Activated CD4-positive, alpha-beta memory T cell treated with anti-CD3 and anti-CD28 coated beads for 36 hours (primary cell): ENCODE measurements around the gene RNF145. TPM values are rescaled to one million over a fixed set of nuclear protein-coding genes. Genes with fewer than 3 reads are reported as not detected.
"Not testable (repeated sequence)": the region's sequence is repeated elsewhere in the genome, so short reads cannot be mapped to it uniquely, and the experiment has no call there.

Experiments
- CTCF ChIA-PET: fragments of 350-600 bp; sonication (Branson Sonifier 250); formaldehyde crosslinking; loops from one replicate; lab custom pipeline; 2021; ENCODE audit warnings: antibody characterized with exemption, inconsistent platforms; lab: Charles Lee
- POLR2A ChIA-PET: fragments of 350-600 bp; sonication (Branson Sonifier 250); formaldehyde crosslinking; loops from one replicate; lab custom pipeline; 2021; ENCODE audit warnings: antibody characterized with exemption; lab: Charles Lee
- DNase-seq: peaks from one replicate; pipeline ENCODE4 v3.0.0-alpha.2; 2020
- H3K27ac Mint-ChIP-seq: one replicate; pipeline ENCODE4 v1.8.0; 2021; ENCODE audit warnings: mixed read lengths
- H3K27me3 Mint-ChIP-seq: one replicate; pipeline ENCODE4 v1.8.0; 2021; ENCODE audit warnings: mixed read lengths
- H3K36me3 Mint-ChIP-seq: one replicate; pipeline ENCODE4 v1.8.0; 2021; ENCODE audit warnings: mixed read lengths
- H3K4me1 Mint-ChIP-seq: one replicate; pipeline ENCODE4 v1.8.0; 2021; ENCODE audit warnings: low read depth, mixed read lengths
- H3K4me3 Mint-ChIP-seq: one replicate; pipeline ENCODE4 v1.8.0; 2021; ENCODE audit warnings: mild to moderate bottlenecking, mixed read lengths
- H3K9me3 Mint-ChIP-seq: one replicate; pipeline ENCODE4 v1.8.0; 2021; ENCODE audit warnings: mixed read lengths
- intact Hi-C: fragments of 100-400 bp; cut with micrococcal nuclease; formaldehyde crosslinking; loops from one replicate; pipeline ENCODE4 v1.15.1; 2023
- total RNA-seq, 2 experiments: library from RNA; stranded (reverse); gene quantifications; one replicate each; pipeline ENCODE4 v1.2.3, GENCODE V29; 2021

The RNF145 gene
- total RNA-seq, 2 experiments from 2014 or later: 91.4 to 92.6 TPM

DNA sequence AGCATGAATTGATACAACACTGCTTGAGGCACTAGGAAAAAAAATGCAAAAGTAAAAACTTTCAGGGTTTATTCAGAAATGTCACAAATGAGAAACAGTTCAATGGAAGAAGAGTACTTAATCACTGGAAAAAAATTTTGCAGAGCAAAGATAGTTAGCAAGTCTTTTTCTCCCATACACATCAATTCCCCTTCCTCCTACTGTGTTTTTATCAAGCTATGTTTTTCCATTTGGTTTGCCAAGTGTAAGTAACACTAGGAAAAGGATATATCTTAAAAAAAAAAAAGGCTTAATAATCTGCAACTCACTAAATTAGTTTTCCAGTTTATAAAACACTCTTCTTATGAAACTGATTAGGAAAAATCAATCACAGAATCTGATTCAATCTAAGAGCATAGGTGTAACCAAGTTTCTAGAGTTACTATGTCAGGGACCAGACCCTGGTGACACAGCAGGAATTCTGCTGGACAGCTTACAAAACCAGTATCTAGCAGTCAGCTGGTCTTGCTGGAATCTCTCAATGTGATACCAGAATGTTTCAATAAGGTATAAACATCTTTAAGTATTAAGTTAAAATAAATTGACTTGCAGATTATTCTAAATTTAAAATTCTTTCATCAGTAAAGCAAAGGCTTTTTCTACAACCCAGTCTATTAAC is 34.7 kb downstream of the RNF145 start:
- no peaks in the 10 kb centered on the region for H3K27me3 Mint-ChIP-seq
- CTCF ChIA-PET: interaction anchor here (0.6 to 2.7 kb wide), 5 partner anchors 12 to 944 kb away, joined by 3 to 11 read pairs (median 3); no protein-coding TSS in a partner anchor
- POLR2A ChIA-PET: interaction anchor here (0.8 kb wide), 1 partner anchor 33 kb away, joined by 3 read pairs; no protein-coding TSS in a partner anchor
- peaks cover 70% of the 10 kb centered on the region for H3K4me1 Mint-ChIP-seq
- no peak overlapping the region for H3K4me3 Mint-ChIP-seq
- intact Hi-C loops: no loop called here
- no peaks in the 10 kb centered on the region for H3K9me3 Mint-ChIP-seq
- peaks cover 41% of the 10 kb centered on the region for H3K36me3 Mint-ChIP-seq
- DNase-seq: no peak
- H3K27ac Mint-ChIP-seq: peak overlapping the region; percentile 70

DNA sequence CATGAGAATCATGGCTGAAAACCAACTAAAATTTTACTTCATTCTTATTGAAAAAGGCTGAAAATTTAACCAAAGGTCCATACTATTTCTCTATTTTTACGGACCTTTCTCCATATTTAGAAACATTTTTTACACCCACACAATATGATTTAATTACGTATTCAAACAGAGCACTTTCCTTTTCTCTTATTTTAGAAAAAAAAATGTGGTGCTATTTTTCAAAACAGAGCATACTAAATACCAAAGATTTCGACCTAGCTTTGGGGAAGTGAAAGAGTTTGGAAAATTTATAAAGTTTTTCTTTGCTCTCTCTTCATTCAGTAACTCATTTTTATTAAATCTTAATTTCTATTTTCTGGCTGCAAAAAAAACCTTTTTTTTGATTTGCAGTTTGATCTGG is 38.1 kb downstream of the RNF145 start:
- H3K4me3 Mint-ChIP-seq: no peak overlapping the region
- H3K9me3 Mint-ChIP-seq: no peaks in the 10 kb centered on the region
- intact Hi-C loops: no loop called here
- no peak overlapping the region for H3K27ac Mint-ChIP-seq
- ChIA-PET POLR2A (no interaction called here), CTCF (no interaction called here)
- DNase-seq: no peak
- H3K4me1 Mint-ChIP-seq: peaks cover 45% of the 10 kb centered on the region
- H3K36me3 Mint-ChIP-seq: peaks cover 32% of the 10 kb centered on the region
- H3K27me3 Mint-ChIP-seq: no peaks in the 10 kb centered on the region

DNA sequence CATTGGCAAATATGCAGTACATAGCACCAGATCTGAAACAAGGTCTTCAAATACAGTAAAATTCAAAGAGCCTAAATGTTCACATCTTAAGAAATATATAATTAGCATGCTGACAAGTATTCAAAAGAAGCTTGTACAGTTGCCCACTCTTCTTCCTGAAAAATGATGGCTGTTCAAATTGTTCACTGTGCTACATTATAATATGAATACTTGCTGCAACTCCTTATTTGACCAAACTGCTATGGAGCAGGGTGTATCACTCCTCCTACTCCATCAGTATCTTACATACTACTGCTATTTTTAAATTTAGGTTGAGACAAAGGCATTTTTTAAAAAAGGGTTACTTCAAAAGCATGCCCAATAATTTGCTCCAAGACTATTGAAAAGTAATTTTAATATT is 39.3 kb downstream of the RNF145 start:
- Mint-ChIP-seq H3K36me3 (peaks cover 28% of the 10 kb centered on the region), H3K27me3 (no peaks in the 10 kb centered on the region), H3K4me3 (no peak overlapping the region), H3K27ac (no peak overlapping the region), H3K9me3 (no peaks in the 10 kb centered on the region), H3K4me1 (peaks cover 36% of the 10 kb centered on the region)
- ChIA-PET POLR2A (no interaction called here), CTCF (interaction anchor here (0.9 kb wide), 1 partner anchor 12 kb away, joined by 3 read pairs; no protein-coding TSS in a partner anchor)
- DNase-seq: no peak
- intact Hi-C loops: no loop called here

DNA sequence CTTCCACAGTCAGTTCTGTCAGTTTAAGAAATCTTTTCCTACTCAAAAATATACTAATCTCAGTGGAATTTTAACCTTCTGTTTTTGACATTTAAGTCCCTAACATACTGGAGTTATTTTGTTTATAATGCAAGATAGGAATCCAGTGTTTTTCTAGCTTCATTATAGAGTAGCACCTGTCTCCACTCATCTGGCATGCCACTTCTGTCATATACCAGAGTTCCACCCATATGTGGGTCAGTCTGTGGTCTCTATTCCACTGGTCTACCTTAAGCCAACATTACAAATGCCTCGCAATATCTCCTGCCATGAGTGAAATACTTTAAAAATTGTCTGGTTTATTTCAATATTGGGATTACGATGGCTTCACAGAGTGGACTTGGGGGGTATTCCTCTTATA is 42.9 kb downstream of the RNF145 start:
- peaks cover 18% of the 10 kb centered on the region for H3K36me3 Mint-ChIP-seq
- POLR2A ChIA-PET: no interaction called here
- H3K9me3 Mint-ChIP-seq: no peaks in the 10 kb centered on the region
- peaks cover 38% of the 10 kb centered on the region for H3K4me1 Mint-ChIP-seq
- no peak overlapping the region for H3K4me3 Mint-ChIP-seq
- DNase-seq: no peak
- no peak overlapping the region for H3K27ac Mint-ChIP-seq
- intact Hi-C loops: no loop called here
- no peaks in the 10 kb centered on the region for H3K27me3 Mint-ChIP-seq
- CTCF ChIA-PET: interaction anchor here (1.8 kb wide), 1 partner anchor 10 kb away, joined by 5 read pairs; no protein-coding TSS in a partner anchor

DNA sequence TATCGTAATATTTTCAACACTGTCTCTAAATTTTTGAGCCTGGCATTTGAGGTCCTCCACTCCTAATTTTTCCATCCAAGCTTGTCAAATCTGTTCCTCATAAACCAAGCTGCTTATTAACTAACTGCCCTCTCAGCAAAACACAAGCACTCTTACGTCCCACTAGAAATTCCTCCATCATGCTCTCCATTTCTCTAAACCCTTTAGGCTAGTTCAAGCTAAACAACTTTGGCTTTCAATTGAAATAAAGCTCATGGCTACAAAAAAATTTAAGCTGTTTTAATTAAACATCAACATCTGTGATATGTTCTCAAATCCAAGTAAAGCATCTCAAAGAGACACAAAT is 45.7 kb downstream of the RNF145 start:
- ChIA-PET POLR2A (interaction anchor here (1.0 to 3.1 kb wide), 4 partner anchors 27 to 44 kb away, joined by 3 to 28 read pairs (median 4); no protein-coding TSS in a partner anchor), CTCF (interaction anchor here (1.0 to 2.9 kb wide), 5 partner anchors 12 to 154 kb away, joined by 3 to 14 read pairs (median 3); no protein-coding TSS in a partner anchor)
- H3K4me1 Mint-ChIP-seq: peaks cover 38% of the 10 kb centered on the region
- peak overlapping the region; percentile 66 for H3K27ac Mint-ChIP-seq
- no peaks in the 10 kb centered on the region for H3K27me3 Mint-ChIP-seq
- H3K4me3 Mint-ChIP-seq: no peak overlapping the region
- H3K36me3 Mint-ChIP-seq: peaks cover 33% of the 10 kb centered on the region
- DNase-seq: no peak
- no peaks in the 10 kb centered on the region for H3K9me3 Mint-ChIP-seq
- intact Hi-C loops: loop anchor here (1.0 to 5.0 kb wide), 4 partner anchors 16 to 294 kb away; no protein-coding TSS in a partner anchor

DNA sequence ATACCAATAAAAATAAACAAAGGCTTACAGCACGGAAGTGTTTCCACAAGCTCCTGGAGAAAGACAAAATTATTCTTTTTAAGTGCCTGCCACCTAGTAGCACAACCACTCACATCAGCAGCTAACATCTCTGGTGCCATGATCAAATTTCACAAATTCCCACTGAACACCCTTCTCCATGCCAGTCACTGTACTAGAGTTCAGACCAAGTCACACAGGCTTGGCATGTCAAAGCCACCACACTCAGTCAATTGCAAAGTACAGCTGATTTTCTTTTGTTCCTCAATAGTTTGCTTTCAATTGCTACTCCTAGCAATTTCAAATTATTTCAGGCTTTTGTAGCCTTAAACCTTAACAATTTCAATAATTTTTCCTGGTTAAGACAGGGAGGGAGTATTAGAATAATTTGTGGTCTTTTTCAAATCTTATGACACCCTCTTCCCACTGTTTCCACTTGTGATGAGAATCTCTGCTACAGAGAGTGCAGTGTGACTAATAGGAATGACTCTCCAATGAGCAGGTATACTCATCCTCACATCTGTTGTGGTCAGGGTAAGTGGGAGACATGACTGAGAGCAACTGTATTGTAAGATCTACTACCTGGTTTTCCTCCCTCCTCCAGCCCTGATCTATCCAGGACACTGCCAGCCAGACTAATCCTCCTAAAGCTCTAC is 46.2 kb downstream of the RNF145 start:
- H3K4me1 Mint-ChIP-seq: peaks cover 41% of the 10 kb centered on the region
- peak overlapping the region; percentile 66 for H3K27ac Mint-ChIP-seq
- no peaks in the 10 kb centered on the region for H3K27me3 Mint-ChIP-seq
- peak; percentile 24 for DNase-seq
- peaks cover 36% of the 10 kb centered on the region for H3K36me3 Mint-ChIP-seq
- ChIA-PET POLR2A (interaction anchor here (1.0 to 3.1 kb wide), 4 partner anchors 28 to 44 kb away, joined by 3 to 28 read pairs (median 4); no protein-coding TSS in a partner anchor), CTCF (interaction anchor here (1.0 to 2.9 kb wide), 5 partner anchors 13 to 154 kb away, joined by 3 to 14 read pairs (median 3); no protein-coding TSS in a partner anchor)
- no peak overlapping the region for H3K4me3 Mint-ChIP-seq
- intact Hi-C loops: loop anchor here (1.0 to 5.0 kb wide), 4 partner anchors 16 to 294 kb away; no protein-coding TSS in a partner anchor
- no peaks in the 10 kb centered on the region for H3K9me3 Mint-ChIP-seq

DNA sequence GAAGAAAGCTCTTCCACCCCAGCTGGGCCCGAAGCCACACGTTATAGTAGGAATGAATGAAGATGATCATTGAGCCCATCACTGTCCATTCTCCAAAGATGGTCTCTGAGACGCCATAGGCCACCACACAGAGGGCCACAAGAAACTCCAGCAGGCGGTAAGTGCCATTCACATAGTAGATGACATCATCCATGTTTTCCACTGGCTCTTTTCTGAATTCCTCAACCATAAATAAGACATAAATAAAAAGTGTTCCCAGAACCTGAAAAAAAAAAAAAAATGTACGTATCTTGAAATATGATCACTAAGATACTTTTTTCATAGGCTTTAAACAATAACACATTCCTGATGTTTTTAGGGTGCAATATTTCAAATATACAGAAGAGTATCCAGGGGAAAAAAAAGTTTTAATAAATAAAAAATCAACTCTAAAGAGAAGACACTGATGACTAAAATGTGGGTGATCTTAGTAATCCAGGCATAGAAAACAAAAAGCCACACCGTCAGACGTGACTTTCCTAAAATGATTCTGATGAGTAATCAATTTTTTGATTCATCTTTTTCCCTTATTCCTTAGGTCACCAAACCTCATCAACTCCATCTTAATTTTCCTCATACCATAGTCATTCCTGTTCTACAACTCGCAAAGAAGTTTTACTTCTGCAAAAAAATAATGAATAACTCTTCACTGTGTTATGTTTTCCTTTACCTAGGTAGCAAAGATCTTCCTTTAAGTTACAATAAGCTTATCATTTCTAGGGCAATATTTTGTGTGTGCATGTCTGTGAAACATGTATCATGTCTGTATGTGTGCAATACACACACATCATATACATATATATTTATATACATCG is 47.8 kb downstream of the RNF145 start:
- peaks cover 32% of the 10 kb centered on the region for H3K36me3 Mint-ChIP-seq
- intact Hi-C loops: loop anchor here (5.0 kb wide), 1 partner anchor 251 kb away; no protein-coding TSS in a partner anchor
- H3K4me3 Mint-ChIP-seq: no peak overlapping the region
- peaks cover 49% of the 10 kb centered on the region for H3K4me1 Mint-ChIP-seq
- H3K27ac Mint-ChIP-seq: peak overlapping the region; percentile 78
- CTCF ChIA-PET: interaction anchor here (0.8 to 2.9 kb wide), 3 partner anchors 13 to 156 kb away, joined by 3 to 14 read pairs (median 5); no protein-coding TSS in a partner anchor
- H3K27me3 Mint-ChIP-seq: no peaks in the 10 kb centered on the region
- no peak for DNase-seq
- H3K9me3 Mint-ChIP-seq: no peaks in the 10 kb centered on the region
- POLR2A ChIA-PET: interaction anchor here (0.7 to 3.1 kb wide), 3 partner anchors 46 to 296 kb away, joined by 3 to 28 read pairs (median 4); no protein-coding TSS in a partner anchor

DNA sequence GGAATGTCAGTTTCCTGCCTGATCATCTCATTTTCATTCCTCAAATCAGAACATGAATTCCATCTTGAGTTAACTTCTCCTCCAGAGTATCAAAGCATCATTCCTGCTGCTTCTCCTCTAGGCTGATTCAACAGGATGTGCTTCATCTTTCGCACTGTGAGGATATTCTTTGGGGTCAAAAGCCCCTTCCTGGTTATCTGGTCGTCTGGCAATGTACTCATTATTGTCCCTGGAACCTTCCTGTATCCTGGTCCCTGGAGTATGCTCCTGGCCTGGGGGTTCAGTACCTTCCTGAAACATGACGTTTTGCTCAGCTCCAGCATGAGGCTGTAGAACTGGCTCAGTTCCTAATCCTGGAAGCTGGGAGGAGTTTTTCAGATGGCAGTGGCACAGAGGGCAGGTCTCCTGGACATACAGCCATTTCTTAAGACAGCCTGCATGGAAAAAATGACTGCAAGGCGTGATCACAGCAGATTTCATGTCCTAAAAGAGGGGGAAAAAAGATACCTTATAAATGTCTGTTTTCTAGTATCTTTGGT is 50.7 kb downstream of the RNF145 start:
- peaks cover 30% of the 10 kb centered on the region for H3K36me3 Mint-ChIP-seq

DNA sequence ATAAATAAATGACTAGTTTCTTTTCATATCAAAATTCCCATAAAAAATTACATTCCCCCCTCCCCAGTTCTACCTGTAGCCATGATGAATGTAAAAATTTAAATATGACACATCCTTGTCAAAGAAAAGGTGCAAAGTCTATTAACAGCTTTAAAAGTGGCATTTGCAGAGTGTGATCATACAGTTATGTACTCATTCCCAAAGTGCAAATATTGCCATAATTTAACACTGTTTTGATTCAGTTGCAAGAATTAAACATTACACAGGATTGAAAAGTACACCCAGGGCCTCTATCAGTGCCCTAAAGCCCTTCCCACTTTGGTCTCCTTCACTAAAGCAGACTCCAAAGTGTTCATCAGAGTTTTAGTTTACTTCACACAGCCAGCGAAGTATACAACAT is 51.8 kb downstream of the RNF145 start:
- no peak for DNase-seq
- H3K36me3 Mint-ChIP-seq: peaks cover 28% of the 10 kb centered on the region
- ChIA-PET CTCF (interaction anchor here (0.7 to 5.1 kb wide), 44 partner anchors 10 to 829 kb away, joined by 3 to 128 read pairs (median 4); partner anchors contain the start of gene UBLCP1), POLR2A (no interaction called here)
- intact Hi-C loops: loop anchor here (5.0 kb wide), 2 partner anchors 175 to 830 kb away; partner anchors contain the start of gene IL12B
- no peak overlapping the region for H3K4me3 Mint-ChIP-seq
- peaks cover 36% of the 10 kb centered on the region for H3K4me1 Mint-ChIP-seq
- H3K27ac Mint-ChIP-seq: no peak overlapping the region
- no peaks in the 10 kb centered on the region for H3K9me3 Mint-ChIP-seq
- no peaks in the 10 kb centered on the region for H3K27me3 Mint-ChIP-seq

More for the DNA sequence above, 50.7 kb downstream of the RNF145 start:
- intact Hi-C loops: loop anchor here (5.0 kb wide), 2 partner anchors 174 to 829 kb away; partner anchors contain the start of gene IL12B
- H3K27ac Mint-ChIP-seq: peak overlapping the region; percentile 23
- peaks cover 46% of the 10 kb centered on the region for H3K4me1 Mint-ChIP-seq
- H3K27me3 Mint-ChIP-seq, POLR2A ChIA-PET, H3K4me3 Mint-ChIP-seq, DNase-seq, H3K9me3 Mint-ChIP-seq: not testable (repeated sequence)
- CTCF ChIA-PET: interaction anchor here (0.9 to 5.1 kb wide), 6 partner anchors 11 to 159 kb away, joined by 3 to 128 read pairs (median 7); no protein-coding TSS in a partner anchor

DNA sequence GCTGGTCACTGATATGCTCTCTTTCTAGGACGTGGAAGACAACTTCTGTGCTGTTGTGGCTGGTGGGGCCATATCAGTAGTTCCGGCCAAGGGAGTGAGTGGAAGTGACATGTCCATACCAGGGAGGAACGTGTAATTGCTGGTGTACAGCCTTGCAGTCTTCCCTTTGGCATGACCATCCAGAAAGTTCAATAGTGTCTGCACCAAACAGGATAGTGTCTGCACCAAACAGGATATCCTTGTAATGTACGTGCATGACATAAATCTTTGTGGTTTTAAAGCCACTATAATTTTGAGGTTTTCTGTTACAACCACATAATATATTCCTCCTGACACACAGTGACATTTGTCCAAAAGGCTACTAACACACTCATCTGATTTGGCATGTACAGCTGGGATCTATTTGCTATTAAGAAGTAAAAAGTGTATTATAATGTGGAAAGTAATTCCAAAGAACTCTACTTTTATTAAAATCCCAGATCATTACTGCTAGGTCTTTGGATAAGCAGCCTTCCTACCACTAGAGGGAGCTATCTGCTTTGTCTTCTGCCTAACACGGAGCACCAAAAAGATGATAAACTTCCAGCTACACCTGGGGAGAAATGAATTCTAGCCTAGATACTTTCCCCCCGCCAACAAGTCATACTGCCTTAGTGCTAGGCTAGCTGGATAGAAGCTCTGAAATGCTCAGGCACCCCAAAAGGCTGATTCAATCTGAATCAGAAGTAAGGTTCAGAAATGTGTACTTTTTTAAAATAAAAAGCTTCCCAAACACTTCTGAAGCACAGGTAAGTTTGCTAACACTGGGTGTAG is 52.7 kb downstream of the RNF145 start:
- DNase-seq: no peak
- H3K9me3 Mint-ChIP-seq: no peaks in the 10 kb centered on the region
- POLR2A ChIA-PET: no interaction called here
- peaks cover 32% of the 10 kb centered on the region for H3K4me1 Mint-ChIP-seq
- H3K27me3 Mint-ChIP-seq: no peaks in the 10 kb centered on the region
- CTCF ChIA-PET: interaction anchor here (0.6 to 5.1 kb wide), 56 partner anchors 9 to 830 kb away, joined by 3 to 128 read pairs (median 4); partner anchors contain the start of gene UBLCP1
- H3K27ac Mint-ChIP-seq: peak overlapping the region; percentile 38
- H3K4me3 Mint-ChIP-seq: no peak overlapping the region
- peaks cover 25% of the 10 kb centered on the region for H3K36me3 Mint-ChIP-seq
- intact Hi-C loops: loop anchor here (1.0 to 5.0 kb wide), 4 partner anchors 106 to 831 kb away; partner anchors contain the start of gene IL12B
